ENCODE results near the gene OR4L1. TPM values are rescaled to one million over a fixed set of nuclear protein-coding genes. Genes with fewer than 3 reads are reported as not detected.
"Not testable (repeated sequence)": the region's sequence is repeated elsewhere in the genome, so short reads cannot be mapped to it uniquely, and the experiment has no call there.

Gene OR4L1
- total RNA-seq, 4 donors from 2014 or later: not detected

DNA sequence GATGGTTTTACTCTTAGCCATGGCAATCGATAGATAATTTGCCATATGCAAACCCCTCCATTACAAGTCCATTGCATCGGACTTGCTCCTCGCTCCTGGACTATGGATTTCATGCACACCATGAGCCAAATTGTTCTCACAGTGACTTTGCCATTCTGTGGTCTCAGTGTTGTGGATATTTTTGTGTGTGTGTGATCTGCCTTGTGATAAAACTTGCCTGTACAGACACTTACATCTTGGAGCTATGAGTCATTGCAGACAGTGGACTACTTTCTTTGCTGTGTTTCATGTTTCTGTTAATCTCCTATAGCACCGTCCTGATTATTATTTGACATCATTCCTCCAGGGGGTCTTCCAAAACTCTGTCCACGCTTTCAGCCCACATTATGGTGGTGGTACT, 15.6 kb upstream of the OR4L1 start:
- H3K4me1 ChIP-seq: no peaks in the 10 kb centered on the region
- no peak overlapping the region for H3K27ac ChIP-seq
- no peak for DNase-seq
- H3K4me3 ChIP-seq: no peak overlapping the region
- no peaks in the 10 kb centered on the region for H3K27me3 ChIP-seq
- H3K36me3 ChIP-seq: no peaks in the 10 kb centered on the region
- intact Hi-C loops (cut with DNase I): no loop called here
- 79 to 80% methylated on average over 4 of the region's 5 CpGs for WGBS, 2 donors
- H3K9me3 ChIP-seq: no peaks in the 10 kb centered on the region
- TF ChIP-seq, protein P1, sequence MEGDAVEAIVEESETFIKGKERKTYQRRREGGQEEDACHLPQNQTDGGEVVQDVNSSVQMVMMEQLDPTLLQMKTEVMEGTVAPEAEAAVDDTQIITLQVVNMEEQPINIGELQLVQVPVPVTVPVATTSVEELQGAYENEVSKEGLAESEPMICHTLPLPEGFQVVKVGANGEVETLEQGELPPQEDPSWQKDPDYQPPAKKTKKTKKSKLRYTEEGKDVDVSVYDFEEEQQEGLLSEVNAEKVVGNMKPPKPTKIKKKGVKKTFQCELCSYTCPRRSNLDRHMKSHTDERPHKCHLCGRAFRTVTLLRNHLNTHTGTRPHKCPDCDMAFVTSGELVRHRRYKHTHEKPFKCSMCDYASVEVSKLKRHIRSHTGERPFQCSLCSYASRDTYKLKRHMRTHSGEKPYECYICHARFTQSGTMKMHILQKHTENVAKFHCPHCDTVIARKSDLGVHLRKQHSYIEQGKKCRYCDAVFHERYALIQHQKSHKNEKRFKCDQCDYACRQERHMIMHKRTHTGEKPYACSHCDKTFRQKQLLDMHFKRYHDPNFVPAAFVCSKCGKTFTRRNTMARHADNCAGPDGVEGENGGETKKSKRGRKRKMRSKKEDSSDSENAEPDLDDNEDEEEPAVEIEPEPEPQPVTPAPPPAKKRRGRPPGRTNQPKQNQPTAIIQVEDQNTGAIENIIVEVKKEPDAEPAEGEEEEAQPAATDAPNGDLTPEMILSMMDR (IDR thresholded peaks at IDR 0.05): no peak
- TF ChIP-seq POLR2A (IDR thresholded peaks at IDR 0.05): no peak

DNA sequence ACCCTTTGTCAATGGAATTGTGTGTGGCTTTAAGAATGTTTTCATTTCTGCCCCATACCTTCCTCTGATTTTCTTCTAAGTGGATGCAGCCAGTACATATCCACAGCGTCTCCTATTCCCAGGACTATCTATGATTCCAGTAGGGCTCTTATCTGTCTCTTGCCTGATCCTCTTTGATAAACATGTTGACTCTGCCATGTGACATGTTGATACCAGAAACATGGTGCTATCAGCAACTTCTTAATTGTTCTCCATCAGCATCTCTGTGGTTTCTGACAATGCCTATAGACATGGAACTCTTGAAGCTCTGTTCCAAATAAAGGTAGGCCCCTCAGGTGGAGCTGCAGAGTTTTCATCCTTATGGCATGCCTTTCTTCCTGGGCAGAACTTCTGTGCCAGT, 11.6 kb upstream of the OR4L1 start:
- H3K9me3 ChIP-seq: no peaks in the 10 kb centered on the region
- DNase-seq: no peak
- no peaks in the 10 kb centered on the region for H3K36me3 ChIP-seq
- TF ChIP-seq, protein P1 (IDR thresholded peaks at IDR 0.05): no peak
- TF ChIP-seq POLR2A (IDR thresholded peaks at IDR 0.05): no peak
- no peaks in the 10 kb centered on the region for H3K27me3 ChIP-seq
- intact Hi-C loops (cut with DNase I): no loop called here
- no peak overlapping the region for H3K4me3 ChIP-seq
- 39 to 67% methylated on average over 1 of the region's 1 CpG for WGBS, 2 donors
- H3K27ac ChIP-seq: no peak overlapping the region
- no peaks in the 10 kb centered on the region for H3K4me1 ChIP-seq

DNA sequence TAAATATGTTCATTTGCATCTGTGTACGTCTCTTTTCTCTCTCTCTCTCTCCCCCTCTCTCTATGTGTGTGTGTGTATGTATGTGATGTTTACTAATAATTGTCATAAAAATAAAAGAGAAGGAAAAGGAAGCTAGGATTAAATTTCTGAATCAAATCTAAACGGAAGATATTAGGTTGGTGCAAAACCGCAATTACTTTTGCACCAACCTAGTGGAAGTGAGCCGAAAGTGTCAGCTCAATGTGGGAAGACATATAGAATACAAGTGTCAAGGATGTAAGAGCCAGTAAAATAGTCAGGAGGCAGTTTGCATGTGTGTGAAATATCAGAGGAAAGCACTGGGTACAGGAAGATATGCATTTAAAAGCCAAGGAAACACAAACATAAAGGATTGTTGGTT, 32.2 kb downstream of the OR4L1 start:
- Histone ChIP-seq H3K9me3 (no peaks in the 10 kb centered on the region), H3K4me3 (no peak overlapping the region), H3K36me3 (no peaks in the 10 kb centered on the region), H3K27ac (no peak overlapping the region), H3K4me1 (no peaks in the 10 kb centered on the region), H3K27me3 (no peaks in the 10 kb centered on the region)
- intact Hi-C loops (cut with DNase I): no loop called here
- no peak for DNase-seq
- TF ChIP-seq, protein P1 (IDR thresholded peaks at IDR 0.05): no peak
- TF ChIP-seq POLR2A (IDR thresholded peaks at IDR 0.05): no peak
- WGBS, 2 donors: 44 to 53% methylated on average over 4 of the region's 4 CpGs

DNA sequence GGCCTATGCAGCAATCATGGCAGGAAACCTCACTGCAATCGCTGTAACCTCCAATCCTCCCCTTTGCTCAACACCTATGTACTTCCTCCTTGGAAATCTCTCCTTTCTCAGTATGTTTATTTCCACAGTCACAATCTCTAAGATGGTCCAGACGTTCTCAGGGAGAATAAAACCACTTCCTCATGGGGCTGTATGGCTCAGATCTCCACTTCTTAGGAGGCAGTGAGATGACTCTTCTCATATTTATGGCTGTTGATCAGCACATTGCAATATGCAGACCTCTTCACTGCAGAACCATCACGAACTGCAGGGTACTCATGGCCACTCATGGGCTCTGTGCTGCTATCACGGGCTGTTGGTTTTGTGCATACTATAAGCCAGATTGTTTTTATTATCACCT, 33.6 kb downstream of the OR4L1 start:
- TF ChIP-seq POLR2A (IDR thresholded peaks at IDR 0.05): no peak
- TF ChIP-seq, protein P1 (IDR thresholded peaks at IDR 0.05): no peak
- no peak overlapping the region for H3K27ac ChIP-seq
- 32 to 35% methylated on average over 4 of the region's 4 CpGs for WGBS, 2 donors
- no peaks in the 10 kb centered on the region for H3K9me3 ChIP-seq
- DNase-seq: no peak
- intact Hi-C loops (cut with DNase I): no loop called here
- H3K4me1 ChIP-seq: no peaks in the 10 kb centered on the region
- no peaks in the 10 kb centered on the region for H3K36me3 ChIP-seq
- H3K4me3 ChIP-seq: no peak overlapping the region
- H3K27me3 ChIP-seq: no peaks in the 10 kb centered on the region

DNA sequence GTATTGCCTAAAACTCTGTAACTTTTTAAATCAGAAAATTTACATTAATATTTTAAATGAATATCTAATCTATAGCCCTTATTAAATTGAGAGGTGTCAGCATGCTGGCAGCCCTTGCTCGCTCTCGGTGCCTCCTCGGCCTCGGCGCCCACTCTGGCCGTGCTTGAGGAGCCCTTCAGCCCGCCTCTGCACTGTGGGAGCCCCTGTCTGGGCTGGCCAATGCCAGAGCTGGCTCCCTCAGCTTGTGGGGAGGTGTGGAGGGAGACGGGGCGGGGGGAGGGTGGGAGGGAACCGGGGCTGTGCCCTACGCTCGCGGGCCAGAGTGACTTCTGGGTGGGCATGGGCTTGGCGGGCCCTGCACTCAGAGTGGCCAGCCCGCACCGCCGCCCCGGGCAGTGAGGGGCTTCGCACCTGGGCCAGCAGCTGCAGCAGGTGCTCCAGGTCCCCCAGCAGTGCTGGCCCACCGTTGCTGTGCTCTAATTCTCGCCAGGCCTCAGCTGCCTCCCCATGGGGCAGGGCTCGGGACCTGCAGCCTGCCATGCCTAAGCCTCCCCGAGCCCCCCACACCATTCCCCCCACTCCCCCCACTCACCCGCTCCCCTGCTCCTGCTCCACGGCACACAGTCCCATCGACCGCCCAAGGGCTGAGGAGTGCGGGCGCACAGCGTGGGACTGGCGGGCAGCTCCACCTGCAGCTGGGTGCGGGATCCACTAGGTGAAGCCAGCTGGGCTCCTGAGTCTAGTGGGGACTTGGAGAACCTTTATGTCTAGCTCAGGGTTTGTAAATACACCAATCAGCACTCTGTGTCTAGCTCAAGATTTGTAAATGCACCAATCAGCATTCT, 39.3 kb downstream of the OR4L1 start:
- H3K9me3 ChIP-seq: peaks cover 0 to 11% (median 4%) of the 10 kb centered on the region in 3 donors
- H3K27me3 ChIP-seq; intact Hi-C loops (cut with DNase I); H3K36me3 ChIP-seq; H3K4me3 ChIP-seq; H3K27ac ChIP-seq; H3K4me1 ChIP-seq; DNase-seq: not testable (repeated sequence)
- WGBS, 2 donors: 78 to 83% methylated on average over 6 to 7 of the region's 32 CpGs

Measured in esophagus squamous epithelium (tissue), 5 donors.